K562 (cell line): Measurements from ENCODE around the gene FANCC. TPM values are rescaled to one million over a fixed set of nuclear protein-coding genes. Genes with fewer than 3 reads are reported as not detected.

Experiments used
- ATAC-seq: fragments of 200-7000 bp; cut with Tn5 transposase; 3 replicates; pipeline ENCODE4 v1.9.1; 2020; ENCODE audit warnings: moderate library complexity
- BruUV-seq: library from RNA; stranded (reverse); fragments of 400-500 nt; replicated peaks from 2 replicates; lab custom pipeline; 2021; lab: Mats Ljungman, UMichigan
- CTCF ChIA-PET: fragments of 300-600 bp; formaldehyde crosslinking; extraction: SDS; loops from one replicate; lab custom pipeline; 2021; ENCODE audit warnings: low intra/inter-chr PET ratio; lab: Yijun Ruan, JAX
- POLR2A ChIA-PET: fragments of 300-600, 350-650 bp; sonication (Branson Sonifier 250); formaldehyde crosslinking; extraction: SDS; loops from one replicate; lab custom pipeline; 2021; ENCODE audit warnings: antibody characterized with exemption, inconsistent platforms; lab: Yijun Ruan, JAX
- DNase-seq, 4 experiments: peaks; one replicate each; pipeline versions ENCODE4 v3.0.0 to v3.0.0-alpha.2; 2011 to 2018; ENCODE audit warnings: low spot score in 3 of 4, mixed read lengths in 3 of 4; ENCODE audit errors: extremely low read depth in 1 of 4
- FAIRE-seq: peaks from 2 replicates; lab custom pipeline; 2011; peaks lifted over from hg19 to GRCh38; lab: Jason Lieb, UNC
- H2AFZ ChIP-seq: 2 replicates; pipeline ENCODE4 v1.6.0; 2011; ENCODE audit warnings: low read depth, low read length, control low read depth, inconsistent platforms
- H3K27ac ChIP-seq: fragments of 200-600 bp; 3 replicates; pipeline ENCODE4 v1.8.0; 2011; ENCODE audit warnings: low read depth, mild to moderate bottlenecking, control low read depth, inconsistent platforms, low read length, moderate library complexity, mixed read lengths; ENCODE audit errors: extremely low read depth
- H3K27me3 ChIP-seq, 2 experiments: fragments of 300-600 bp in 1 of 2; 2 replicates in 1 of 2; 3 replicates in 1 of 2; pipeline versions ENCODE4 v1.6.0 to v1.8.0; 2011; ENCODE audit warnings: inconsistent platforms in 2 of 2, low read length in 2 of 2, mild to moderate bottlenecking in 1 of 2, mixed read lengths in 1 of 2, moderate library complexity in 1 of 2; ENCODE audit not compliant: control insufficient read depth in 2 of 2, insufficient read depth in 2 of 2
- H3K36me3 ChIP-seq: fragments of 300-600 bp; 3 replicates; pipeline ENCODE4 v1.8.0; 2011; ENCODE audit warnings: mild to moderate bottlenecking, low read length, inconsistent platforms; ENCODE audit not compliant: control insufficient read depth, insufficient read depth
- H3K4me1 ChIP-seq, 2 experiments: fragments of 200-600 bp in 1 of 2; replicated peaks in 1 of 2; 2 replicates in 1 of 2; 3 replicates in 1 of 2; pipeline versions ENCODE4 v1.5.1 to v1.8.0; 2011; ENCODE audit warnings: inconsistent platforms in 2 of 2, low read length in 2 of 2, mild to moderate bottlenecking in 1 of 2, mixed read lengths in 1 of 2, moderate library complexity in 1 of 2; ENCODE audit not compliant: control insufficient read depth in 2 of 2, insufficient read depth in 2 of 2
- H3K4me2 ChIP-seq: 2 replicates; pipeline ENCODE4 v1.6.1; 2011; ENCODE audit warnings: low read length, control low read depth, inconsistent platforms, mixed read lengths; ENCODE audit not compliant: insufficient read depth
- H3K4me3 ChIP-seq: fragments of 200-600 bp; sonication (generic), shearing (Covaris generic); 2 replicates; pipeline ENCODE4 v1.5.1; 2016; ENCODE audit warnings: control low read depth, inconsistent platforms
- H3K79me2 ChIP-seq: fragments of 200-600 bp; 3 replicates; pipeline ENCODE4 v1.8.0; 2011; ENCODE audit warnings: low read length, inconsistent platforms; ENCODE audit not compliant: control insufficient read depth, insufficient read depth
- H3K9ac ChIP-seq, 2 experiments: 2 replicates each; pipeline versions ENCODE4 v1.6.0 to v1.6.1; 2011; ENCODE audit warnings: low read depth in 2 of 2, low read length in 2 of 2, control low read depth in 1 of 2, inconsistent platforms in 1 of 2, mild to moderate bottlenecking in 1 of 2, mixed read lengths in 1 of 2; ENCODE audit not compliant: insufficient read depth in 1 of 2
- H3K9me1 ChIP-seq: one replicate; pipeline ENCODE4 v1.6.0; 2011; ENCODE audit warnings: inconsistent platforms, mild to moderate bottlenecking, low read length, moderate library complexity; ENCODE audit not compliant: control insufficient read depth, insufficient read depth
- H3K9me3 ChIP-seq: replicated peaks from 2 replicates; pipeline ENCODE4 v1.5.1; 2011; ENCODE audit warnings: low read depth, low read length, inconsistent platforms; ENCODE audit not compliant: control insufficient read depth, insufficient read depth
- H4K20me1 ChIP-seq: replicated peaks from 2 replicates; pipeline ENCODE4 v1.6.1; 2011; ENCODE audit warnings: low read length, inconsistent platforms, mixed read lengths; ENCODE audit not compliant: control insufficient read depth, insufficient read depth
- MEF2A ChIP-seq: IDR thresholded peaks from 2 replicates; pipeline ENCODE4 v1.6.1; 2011; ENCODE audit warnings: low read depth, mild to moderate bottlenecking, low read length, moderate library complexity; ENCODE audit not compliant: control insufficient read depth
- SMAD3 ChIP-seq: fragments of 450-650 bp; formaldehyde crosslinking; conservative IDR thresholded peaks from 2 replicates; pipeline ENCODE4 v1.4.0; 2020; ENCODE audit warnings: mild to moderate bottlenecking
- SMARCC2 ChIP-seq: fragments of 450-650 bp; IDR thresholded peaks from 2 replicates; pipeline ENCODE4 v1.6.1; 2017; ENCODE audit warnings: antibody characterized with exemption, moderate library complexity, mild to moderate bottlenecking, low read depth
- TBP ChIP-seq: optimal IDR thresholded peaks from 2 replicates; pipeline ENCODE3; 2011; ENCODE audit warnings: low read depth, low read length, improper control_type of control experiment
- ZZZ3 ChIP-seq: fragments of 450-650 bp; IDR thresholded peaks from 2 replicates; pipeline ENCODE4 v1.6.1; 2016; ENCODE audit warnings: antibody characterized with exemption, mild to moderate bottlenecking, moderate library complexity
- WGBS: fragments of 100-300 bp; shearing (Covaris generic); methylation state at CpG from one replicate; pipeline ENCODE4 v1.1.6; 2016; ENCODE audit warnings: low coverage, mixed read lengths; ENCODE audit not compliant: insufficient coverage; ENCODE audit errors: missing lambda C conversion rate; 5-methylcytosine and 5-hydroxymethylcytosine counted together
- in situ Hi-C: fragments of 300-500 bp; cut with MboI; formaldehyde crosslinking; loops from 4 replicates; pipeline ENCODE4 v1.15.0; 2018; ENCODE audit warnings: inconsistent platforms, mixed read lengths
- intact Hi-C: fragments of 100-400 bp; cut with micrococcal nuclease; formaldehyde crosslinking; loops from 2 replicates; pipeline ENCODE4 v1.14.2; 2022
- polyA plus RNA-seq, 8 experiments: library from polyadenylated mRNA; depleted of rRNA in 4 of 8; stranded (reverse) in 5 of 8; unstranded in 3 of 8; fragments of >200 nt; fragmentation: Nextera tagmentation in 2 of 8; fragmentation: Illumina TruSeq in 1 of 8; extraction: Ambion mirVana in 2 of 8; extraction: Trizol in 1 of 8; gene quantifications; 2 replicates each; pipeline versions ENCODE4 v1.2.1 to v1.2.3, GENCODE V29; 2011 to 2014; ENCODE audit warnings: inconsistent platforms in 1 of 8, missing spikeins in 1 of 8
- total RNA-seq, 7 experiments: library from RNA; depleted of rRNA in 6 of 7; stranded (reverse); fragments of >200 nt in 6 of 7; fragmentation: Illumina TruSeq in 2 of 7; extraction: Trizol in 2 of 7; gene quantifications; 2 replicates each; pipeline versions ENCODE4 v1.2.1 to v1.2.3, GENCODE V29; 2011 to 2021; ENCODE audit warnings: low replicate concordance in 1 of 7
- TF ChIP-seq, protein P1 (sequence below), 2 experiments: fragments of 450-650 bp; IDR thresholded peaks; 2 replicates each; pipeline ENCODE4 v1.6.1; 2016

FANCC gene
- total and polyA plus RNA-seq, 9 of the 15 experiments (the other 6 are each of a cell fraction or from before 2014, with no cell fraction given): 4.6 to 18.4 (median 14.2) TPM

DNA sequence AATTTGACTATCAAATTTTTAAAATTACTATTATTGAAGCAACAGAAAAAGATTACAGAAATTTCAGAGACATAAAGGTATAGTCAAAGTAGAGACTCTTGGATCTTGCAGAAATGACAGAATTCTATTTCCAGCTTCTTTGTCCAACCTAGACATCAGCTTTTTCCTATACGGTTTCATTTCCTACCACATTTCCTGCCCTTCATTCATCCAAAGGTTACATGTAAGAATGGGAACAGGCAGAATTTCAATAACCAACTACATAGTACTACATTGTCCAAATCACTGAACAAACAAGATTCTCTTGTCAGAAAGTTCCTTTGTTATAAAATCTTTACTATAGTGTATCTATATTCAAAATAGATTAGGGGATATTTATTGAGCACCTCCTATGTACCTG is 124.9 kb downstream of the FANCC start:
- no peak overlapping the region for H3K9ac ChIP-seq
- H3K4me3 ChIP-seq: no peak overlapping the region
- in situ Hi-C loops (no loop called here), intact Hi-C loops (no loop called here)
- peaks cover 0 to 10% of the 10 kb centered on the region in 2 experiments; a peak in 3 of 5 replicates for H3K4me1 ChIP-seq
- FAIRE-seq: no peak
- no peaks in the 10 kb centered on the region for H3K79me2 ChIP-seq
- no peak overlapping the region for H2AFZ ChIP-seq
- H4K20me1 ChIP-seq: no peaks in the 10 kb centered on the region
- BruUV-seq: no TSS peak
- H3K4me2 ChIP-seq: no peak overlapping the region
- whole genome bisulfite sequencing: 73% methylated on average over 1 of the region's 1 CpG
- TF ChIP-seq SMARCC2 (no peak), TBP (no peak), MEF2A (no peak), SMAD3 (CRISPR knock-in tag) (no peak), ZZZ3 (no peak)
- TF ChIP-seq, protein P1, sequence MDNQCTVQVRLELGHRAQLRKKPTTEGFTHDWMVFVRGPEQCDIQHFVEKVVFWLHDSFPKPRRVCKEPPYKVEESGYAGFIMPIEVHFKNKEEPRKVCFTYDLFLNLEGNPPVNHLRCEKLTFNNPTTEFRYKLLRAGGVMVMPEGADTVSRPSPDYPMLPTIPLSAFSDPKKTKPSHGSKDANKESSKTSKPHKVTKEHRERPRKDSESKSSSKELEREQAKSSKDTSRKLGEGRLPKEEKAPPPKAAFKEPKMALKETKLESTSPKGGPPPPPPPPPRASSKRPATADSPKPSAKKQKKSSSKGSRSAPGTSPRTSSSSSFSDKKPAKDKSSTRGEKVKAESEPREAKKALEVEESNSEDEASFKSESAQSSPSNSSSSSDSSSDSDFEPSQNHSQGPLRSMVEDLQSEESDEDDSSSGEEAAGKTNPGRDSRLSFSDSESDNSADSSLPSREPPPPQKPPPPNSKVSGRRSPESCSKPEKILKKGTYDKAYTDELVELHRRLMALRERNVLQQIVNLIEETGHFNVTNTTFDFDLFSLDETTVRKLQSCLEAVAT (IDR thresholded peaks at IDR 0.05): no peak
- POLR2A ChIA-PET: interaction anchor here (0.6 kb wide), 1 partner anchor 16 kb away, joined by 3 read pairs; no protein-coding TSS in a partner anchor
- H3K27me3 ChIP-seq: no peaks in the 10 kb centered on the region
- no peak for ATAC-seq
- no peak for DNase-seq
- no peaks in the 10 kb centered on the region for H3K36me3 ChIP-seq
- H3K27ac ChIP-seq: no peak overlapping the region
- no peaks in the 10 kb centered on the region for H3K9me1 ChIP-seq
- H3K9me3 ChIP-seq: no peaks in the 10 kb centered on the region
- CTCF ChIA-PET: no interaction called here
